IPS-20b (cell line): ENCODE data around the gene PSME3.

Source experiments
- H3K27ac ChIP-seq: one replicate; pipeline ENCODE4 v1.5.1; 2013; ENCODE audit warnings: low read length
- H3K27me3 ChIP-seq: 2 replicates; pipeline ENCODE4 v1.6.1; 2013; ENCODE audit warnings: mild to moderate bottlenecking, low read length, inconsistent platforms; ENCODE audit not compliant: insufficient read depth
- H3K36me3 ChIP-seq: 2 replicates; pipeline ENCODE4 v1.6.1; 2013; ENCODE audit warnings: low read depth, mild to moderate bottlenecking, inconsistent platforms, low read length, moderate library complexity; ENCODE audit not compliant: insufficient read depth
- H3K4me1 ChIP-seq: 2 replicates; pipeline ENCODE4 v1.6.1; 2013; ENCODE audit warnings: mild to moderate bottlenecking, control low read depth, inconsistent platforms, low read length, moderate library complexity; ENCODE audit not compliant: insufficient read depth
- H3K4me3 ChIP-seq: 2 replicates; pipeline ENCODE4 v1.5.1; 2013; ENCODE audit warnings: mild to moderate bottlenecking, low read length, inconsistent platforms
- H3K9ac ChIP-seq: 2 replicates; pipeline ENCODE4 v1.6.1; 2013; ENCODE audit warnings: low read depth, mild to moderate bottlenecking, inconsistent platforms, low read length, moderate library complexity
- H3K9me3 ChIP-seq: 2 replicates; pipeline ENCODE4 v1.6.1; 2013; ENCODE audit warnings: mild to moderate bottlenecking, low read depth, low read length, inconsistent platforms; ENCODE audit not compliant: insufficient read depth

PSME3 gene

GRCh38 chr17:42797067-42798007, 35.9 kb upstream of the PSME3 start:
- Histone ChIP-seq H3K9ac (peak overlapping the region; percentile 94), H3K4me3 (peak overlapping the region; percentile 100), H3K27ac (no peak overlapping the region), H3K27me3 (peaks cover 18% of the 10 kb centered on the region), H3K36me3 (peaks cover 8% of the 10 kb centered on the region; the same call in 1 of the 2 replicates), H3K9me3 (no peaks in the 10 kb centered on the region), H3K4me1 (peaks cover 5% of the 10 kb centered on the region; the same call in 1 of the 2 replicates)

GRCh38 chr17:42798011-42798382, 35.2 kb upstream of the PSME3 start:
- H3K4me1 ChIP-seq: peaks cover 5% of the 10 kb centered on the region; the same call in 1 of the 2 replicates
- H3K27me3 ChIP-seq: peaks cover 18% of the 10 kb centered on the region
- H3K4me3 ChIP-seq: peak overlapping the region; percentile 100
- H3K9me3 ChIP-seq: no peaks in the 10 kb centered on the region
- peak overlapping the region; percentile 94 for H3K9ac ChIP-seq
- peaks cover 8% of the 10 kb centered on the region; the same call in 1 of the 2 replicates for H3K36me3 ChIP-seq
- no peak overlapping the region for H3K27ac ChIP-seq

GRCh38 chr17:42798383-42799380, 34.5 kb upstream of the PSME3 start, which contains the start of the genes CNTD1 and COA3:
CNTD1 (plus strand) TSS chr17:42798861; CDS start chr17:42799068, 207 bp downstream.
COA3 (minus strand) TSS chr17:42798704; CDS start chr17:42798681, 23 bp downstream.
- Histone ChIP-seq H3K9ac (peak within 1 kb of the TSS; percentile 94), H3K4me3 (peak within 1 kb of the TSS; percentile 100), H3K36me3 (peaks cover 8% of the 10 kb centered on the region; the same call in 1 of the 2 replicates), H3K27me3 (peaks cover 18% of the 10 kb centered on the region), H3K9me3 (no peaks in the 10 kb centered on the region), H3K27ac (peak within 1 kb of the TSS; percentile 64), H3K4me1 (peaks cover 5% of the 10 kb centered on the region; the same call in 1 of the 2 replicates)

- peaks cover 18% of the 10 kb centered on the region for H3K27me3 ChIP-seq
- no peak overlapping the region for H3K27ac ChIP-seq
- no peak overlapping the region for H3K9ac ChIP-seq
- no peaks in the 10 kb centered on the region for H3K36me3 ChIP-seq
- H3K4me1 ChIP-seq: no peaks in the 10 kb centered on the region
- no peaks in the 10 kb centered on the region for H3K9me3 ChIP-seq
- H3K4me3 ChIP-seq: no peak overlapping the region
These were observed 29.9 kb upstream of the PSME3 start for GRCh38 chr17:42803074-42803883.

GRCh38 chr17:42804918-42805367, 28.3 kb upstream of the PSME3 start:
- Histone ChIP-seq H3K27ac (no peak overlapping the region), H3K9ac (no peak overlapping the region), H3K4me3 (no peak overlapping the region), H3K4me1 (no peaks in the 10 kb centered on the region), H3K36me3 (no peaks in the 10 kb centered on the region), H3K27me3 (peaks cover 8% of the 10 kb centered on the region), H3K9me3 (no peaks in the 10 kb centered on the region)

- no peak overlapping the region for H3K27ac ChIP-seq
- no peak overlapping the region for H3K9ac ChIP-seq
- no peaks in the 10 kb centered on the region; the same call in 1 of the 2 replicates for H3K27me3 ChIP-seq
- H3K4me1 ChIP-seq: no peaks in the 10 kb centered on the region
- H3K9me3 ChIP-seq: no peaks in the 10 kb centered on the region
- H3K36me3 ChIP-seq: peaks cover 13% of the 10 kb centered on the region
- H3K4me3 ChIP-seq: no peak overlapping the region
These were observed 26.9 kb upstream of the PSME3 start for GRCh38 chr17:42806249-42806648.

- H3K4me3 ChIP-seq: no peak overlapping the region
- no peak overlapping the region for H3K9ac ChIP-seq
- H3K4me1 ChIP-seq: no peaks in the 10 kb centered on the region
- H3K27ac ChIP-seq: no peak overlapping the region
- H3K36me3 ChIP-seq: peaks cover 29% of the 10 kb centered on the region
- no peaks in the 10 kb centered on the region for H3K27me3 ChIP-seq
- H3K9me3 ChIP-seq: no peaks in the 10 kb centered on the region
These were observed 23.9 kb upstream of the PSME3 start for GRCh38 chr17:42809250-42809649.

GRCh38 chr17:42814633-42815399, 18.4 kb upstream of the PSME3 start:
- no peak overlapping the region for H3K9ac ChIP-seq
- no peaks in the 10 kb centered on the region for H3K27me3 ChIP-seq
- H3K9me3 ChIP-seq: no peaks in the 10 kb centered on the region
- H3K36me3 ChIP-seq: peaks cover 82% of the 10 kb centered on the region
- H3K27ac ChIP-seq: no peak overlapping the region
- H3K4me3 ChIP-seq: no peak overlapping the region
- no peaks in the 10 kb centered on the region for H3K4me1 ChIP-seq

GRCh38 chr17:42817866-42818265, 15.3 kb upstream of the PSME3 start:
- Histone ChIP-seq H3K9me3 (no peaks in the 10 kb centered on the region), H3K9ac (no peak overlapping the region), H3K4me1 (no peaks in the 10 kb centered on the region), H3K27me3 (no peaks in the 10 kb centered on the region), H3K36me3 (peaks cover 78% of the 10 kb centered on the region), H3K4me3 (no peak overlapping the region), H3K27ac (no peak overlapping the region)

GRCh38 chr17:42818379-42818778, 14.8 kb upstream of the PSME3 start:
- H3K4me3 ChIP-seq: no peak overlapping the region
- H3K36me3 ChIP-seq: peaks cover 77% of the 10 kb centered on the region
- H3K9ac ChIP-seq: no peak overlapping the region
- H3K9me3 ChIP-seq: no peaks in the 10 kb centered on the region
- H3K27me3 ChIP-seq: no peaks in the 10 kb centered on the region
- H3K27ac ChIP-seq: no peak overlapping the region
- no peaks in the 10 kb centered on the region for H3K4me1 ChIP-seq
